WTC11 (cell line): ENCODE results near the gene MBD6. TPM values are rescaled to one million over a fixed set of nuclear protein-coding genes. Genes with fewer than 3 reads are reported as not detected.

Experiments
- ATAC-seq: fragments of 200-7000 bp; cut with Tn5 transposase; 2 replicates; pipeline ENCODE4 v1.10.0; 2021; ENCODE audit warnings: mild to moderate bottlenecking, moderate library complexity
- CTCF ChIA-PET: fragments of 300-600 bp; sonication (Branson Sonifier 250); formaldehyde crosslinking; loops from one replicate; lab custom pipeline; 2021; ENCODE audit warnings: antibody characterized with exemption; lab: Charles Lee
- POLR2A ChIA-PET: fragments of 350-600 bp; sonication (Branson Sonifier 250); formaldehyde crosslinking; loops from one replicate; lab custom pipeline; 2021; ENCODE audit warnings: antibody characterized with exemption; lab: Charles Lee
- DNase-seq: peaks from one replicate; pipeline ENCODE4 v3.0.0; 2021; ENCODE audit warnings: low spot score
- H3K27ac Mint-ChIP-seq: 2 replicates; pipeline ENCODE4 v1.8.0; 2021; ENCODE audit warnings: mixed read lengths
- H3K27me3 Mint-ChIP-seq: 2 replicates; pipeline ENCODE4 v1.8.0; 2021; ENCODE audit warnings: low read depth, mild to moderate bottlenecking, moderate library complexity, mixed read lengths
- H3K36me3 Mint-ChIP-seq: 2 replicates; pipeline ENCODE4 v1.8.0; 2021; ENCODE audit warnings: mixed read lengths
- H3K4me1 Mint-ChIP-seq: 2 replicates; pipeline ENCODE4 v1.8.0; 2022; ENCODE audit warnings: mixed read lengths
- H3K4me3 Mint-ChIP-seq: 2 replicates; pipeline ENCODE4 v1.8.0; 2021; ENCODE audit warnings: mild to moderate bottlenecking, moderate library complexity, mixed read lengths
- H3K9me3 Mint-ChIP-seq: 2 replicates; pipeline ENCODE4 v1.8.0; 2021; ENCODE audit warnings: mixed read lengths
- EMX1 ChIP-seq: fragments of 250-450 bp; sonication (Bioruptor Pico); IDR thresholded peaks from 2 replicates; pipeline ENCODE4 v1.8.0; 2021; ENCODE audit warnings: mild to moderate bottlenecking
- ESRRA ChIP-seq: sonication (generic); formaldehyde crosslinking; IDR thresholded peaks from 2 replicates; pipeline ENCODE4 v1.8.1; 2022; ENCODE audit warnings: mild to moderate bottlenecking, missing genetic modification reagents, borderline replicate concordance
- FOXP1 ChIP-seq: sonication (generic); formaldehyde crosslinking; IDR thresholded peaks from 2 replicates; pipeline ENCODE4 v1.8.0; 2022; ENCODE audit warnings: missing genetic modification reagents, mild to moderate bottlenecking, moderate library complexity, borderline replicate concordance
- FOXP4 ChIP-seq: sonication (generic); formaldehyde crosslinking; IDR thresholded peaks from 2 replicates; pipeline ENCODE4 v1.8.0; 2022; ENCODE audit warnings: mild to moderate bottlenecking, missing genetic modification reagents
- GABPB1 ChIP-seq: sonication (generic); formaldehyde crosslinking; IDR thresholded peaks from 2 replicates; pipeline ENCODE4 v1.8.1; 2023; ENCODE audit warnings: mild to moderate bottlenecking, missing genetic modification reagents
- NFYB ChIP-seq: sonication (generic); formaldehyde crosslinking; conservative IDR thresholded peaks from 2 replicates; pipeline ENCODE4 v1.8.0; 2022; ENCODE audit warnings: low read depth, missing genetic modification reagents
- PRRX2 ChIP-seq: fragments of 250-450 bp; sonication (Bioruptor Pico); IDR thresholded peaks from 2 replicates; pipeline ENCODE4 v1.8.0; 2021; ENCODE audit warnings: mild to moderate bottlenecking
- SP1 ChIP-seq: sonication (generic); formaldehyde crosslinking; conservative IDR thresholded peaks from 2 replicates; pipeline ENCODE4 v1.8.1; 2022; ENCODE audit warnings: missing genetic modification reagents
- TEAD1 ChIP-seq: sonication (generic); formaldehyde crosslinking; IDR thresholded peaks from 2 replicates; pipeline ENCODE4 v1.8.0; 2022; ENCODE audit warnings: mild to moderate bottlenecking, missing genetic modification reagents
- ZBTB43 ChIP-seq: sonication (generic); formaldehyde crosslinking; IDR thresholded peaks from 2 replicates; pipeline ENCODE4 v1.8.1; 2023; ENCODE audit warnings: mild to moderate bottlenecking, missing genetic modification reagents
- ZNF416 ChIP-seq: fragments of 250-450 bp; sonication (Bioruptor Pico); IDR thresholded peaks from 2 replicates; pipeline ENCODE4 v1.9.0; 2021; ENCODE audit warnings: mild to moderate bottlenecking, inconsistent platforms
- ZNF425 ChIP-seq: fragments of 250-450 bp; sonication (Bioruptor Pico); conservative IDR thresholded peaks from 2 replicates; pipeline ENCODE4 v1.9.0; 2021; ENCODE audit warnings: mild to moderate bottlenecking
- ZSCAN18 ChIP-seq: fragments of 250-450 bp; sonication (Bioruptor Pico); IDR thresholded peaks from 2 replicates; pipeline ENCODE4 v2.1.2; 2022; ENCODE audit warnings: mild to moderate bottlenecking, moderate library complexity
- total RNA-seq: library from RNA; stranded (reverse); gene quantifications from 3 replicates; pipeline ENCODE4 v1.2.3, GENCODE V29; 2021
- TF ChIP-seq, protein P1 (sequence below): fragments of 250-450 bp; sonication (Bioruptor Pico); IDR thresholded peaks from 2 replicates; pipeline ENCODE4 v1.9.0; 2021; ENCODE audit warnings: mild to moderate bottlenecking
- TF ChIP-seq, protein P2 (sequence below): sonication (generic); formaldehyde crosslinking; IDR thresholded peaks from 2 replicates; pipeline ENCODE4 v1.8.1; 2023; ENCODE audit warnings: mild to moderate bottlenecking, moderate library complexity, missing genetic modification reagents
- TF ChIP-seq, protein P3 (sequence below): sonication (generic); formaldehyde crosslinking; IDR thresholded peaks from 2 replicates; pipeline ENCODE4 v1.8.0; 2022; ENCODE audit warnings: mild to moderate bottlenecking, missing genetic modification reagents
- TF ChIP-seq, protein P4 (sequence below): sonication (generic); formaldehyde crosslinking; IDR thresholded peaks from 2 replicates; pipeline ENCODE4 v1.8.0; 2022; ENCODE audit warnings: mild to moderate bottlenecking, missing genetic modification reagents

Gene MBD6
- total RNA-seq, 1 experiment from 2014 or later = 46.3 TPM

DNA sequence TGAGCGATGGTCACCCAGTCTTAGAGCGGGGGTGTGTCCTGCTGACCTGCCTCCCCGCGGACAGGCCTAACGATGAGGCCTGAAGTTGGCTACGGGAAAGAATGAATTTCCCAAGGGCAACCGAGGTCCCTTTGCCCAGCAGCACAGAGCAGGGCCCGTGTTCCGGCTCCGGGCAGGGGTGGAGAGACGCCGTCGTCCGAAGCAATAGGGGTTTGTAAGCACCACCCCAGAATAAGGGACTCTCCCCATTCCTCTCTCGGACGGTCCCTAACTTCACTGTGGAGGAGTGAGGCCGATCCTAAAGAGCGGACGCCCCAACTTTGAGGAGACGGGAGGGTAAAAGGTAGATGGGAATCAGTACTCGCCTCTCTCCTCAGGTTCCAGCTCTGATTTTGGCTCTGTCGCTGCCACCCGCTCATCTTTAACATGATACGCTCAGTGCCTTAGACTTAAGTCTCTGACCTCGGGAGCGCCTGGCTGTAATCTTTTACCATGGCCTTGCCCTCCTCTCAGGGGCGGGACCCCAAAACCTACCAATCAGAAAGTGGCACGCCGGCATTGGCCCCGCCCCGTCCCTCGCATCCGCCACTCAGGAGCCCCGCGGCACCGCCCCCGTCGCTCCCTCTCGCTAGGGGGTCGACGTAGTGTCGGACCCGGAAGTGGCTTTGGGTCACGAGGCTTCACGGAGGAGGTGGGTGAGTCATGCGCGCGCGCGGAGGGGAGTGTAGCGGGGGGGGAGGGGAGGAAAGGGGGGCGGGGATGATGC, 2.4 kb upstream of the MBD6 start, which contains the start of gene DDIT3:
DDIT3 (minus strand) TSS at position 462 of the 766 bp plus-strand sequence. CDS start 3,108 bp downstream, outside the sequence.
- Mint-ChIP-seq H3K4me1 (peaks cover 42% of the 10 kb centered on the region), H3K27me3 (peaks cover 3% of the 10 kb centered on the region; the same call in 1 of the 2 replicates), H3K36me3 (peaks cover 37% of the 10 kb centered on the region), H3K4me3 (peak within 1 kb of the TSS; percentile 96), H3K9me3 (no peaks in the 10 kb centered on the region), H3K27ac (peak within 1 kb of the TSS; percentile 100)
- ChIA-PET CTCF (interaction anchor here (1.0 to 2.0 kb wide), 3 partner anchors 61 to 83 kb away, joined by 4 to 8 read pairs (median 4); partner anchors contain the start of gene GLI1), POLR2A (interaction anchor here (1.1 to 2.2 kb wide), 6 partner anchors 11 to 65 kb away, joined by 3 to 9 read pairs (median 6); partner anchors contain the start of genes GLI1 and INHBE)
- DNase-seq (peak; percentile 100), ATAC-seq (peak; percentile 76)
- TF ChIP-seq, protein P1, sequence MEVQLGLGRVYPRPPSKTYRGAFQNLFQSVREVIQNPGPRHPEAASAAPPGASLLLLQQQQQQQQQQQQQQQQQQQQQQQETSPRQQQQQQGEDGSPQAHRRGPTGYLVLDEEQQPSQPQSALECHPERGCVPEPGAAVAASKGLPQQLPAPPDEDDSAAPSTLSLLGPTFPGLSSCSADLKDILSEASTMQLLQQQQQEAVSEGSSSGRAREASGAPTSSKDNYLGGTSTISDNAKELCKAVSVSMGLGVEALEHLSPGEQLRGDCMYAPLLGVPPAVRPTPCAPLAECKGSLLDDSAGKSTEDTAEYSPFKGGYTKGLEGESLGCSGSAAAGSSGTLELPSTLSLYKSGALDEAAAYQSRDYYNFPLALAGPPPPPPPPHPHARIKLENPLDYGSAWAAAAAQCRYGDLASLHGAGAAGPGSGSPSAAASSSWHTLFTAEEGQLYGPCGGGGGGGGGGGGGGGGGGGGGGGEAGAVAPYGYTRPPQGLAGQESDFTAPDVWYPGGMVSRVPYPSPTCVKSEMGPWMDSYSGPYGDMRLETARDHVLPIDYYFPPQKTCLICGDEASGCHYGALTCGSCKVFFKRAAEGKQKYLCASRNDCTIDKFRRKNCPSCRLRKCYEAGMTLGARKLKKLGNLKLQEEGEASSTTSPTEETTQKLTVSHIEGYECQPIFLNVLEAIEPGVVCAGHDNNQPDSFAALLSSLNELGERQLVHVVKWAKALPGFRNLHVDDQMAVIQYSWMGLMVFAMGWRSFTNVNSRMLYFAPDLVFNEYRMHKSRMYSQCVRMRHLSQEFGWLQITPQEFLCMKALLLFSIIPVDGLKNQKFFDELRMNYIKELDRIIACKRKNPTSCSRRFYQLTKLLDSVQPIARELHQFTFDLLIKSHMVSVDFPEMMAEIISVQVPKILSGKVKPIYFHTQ (CRISPR knock-in tag) = no peak
- TF ChIP-seq, protein P2, sequence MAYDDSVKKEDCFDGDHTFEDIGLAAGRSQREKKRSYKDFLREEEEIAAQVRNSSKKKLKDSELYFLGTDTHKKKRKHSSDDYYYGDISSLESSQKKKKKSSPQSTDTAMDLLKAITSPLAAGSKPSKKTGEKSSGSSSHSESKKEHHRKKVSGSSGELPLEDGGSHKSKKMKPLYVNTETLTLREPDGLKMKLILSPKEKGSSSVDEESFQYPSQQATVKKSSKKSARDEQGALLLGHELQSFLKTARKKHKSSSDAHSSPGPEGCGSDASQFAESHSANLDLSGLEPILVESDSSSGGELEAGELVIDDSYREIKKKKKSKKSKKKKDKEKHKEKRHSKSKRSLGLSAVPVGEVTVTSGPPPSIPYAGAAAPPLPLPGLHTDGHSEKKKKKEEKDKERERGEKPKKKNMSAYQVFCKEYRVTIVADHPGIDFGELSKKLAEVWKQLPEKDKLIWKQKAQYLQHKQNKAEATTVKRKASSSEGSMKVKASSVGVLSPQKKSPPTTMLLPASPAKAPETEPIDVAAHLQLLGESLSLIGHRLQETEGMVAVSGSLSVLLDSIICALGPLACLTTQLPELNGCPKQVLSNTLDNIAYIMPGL (CRISPR knock-in tag) = peak; percentile 25; the same call in 1 of the 2 replicates
- TF ChIP-seq, protein P3, sequence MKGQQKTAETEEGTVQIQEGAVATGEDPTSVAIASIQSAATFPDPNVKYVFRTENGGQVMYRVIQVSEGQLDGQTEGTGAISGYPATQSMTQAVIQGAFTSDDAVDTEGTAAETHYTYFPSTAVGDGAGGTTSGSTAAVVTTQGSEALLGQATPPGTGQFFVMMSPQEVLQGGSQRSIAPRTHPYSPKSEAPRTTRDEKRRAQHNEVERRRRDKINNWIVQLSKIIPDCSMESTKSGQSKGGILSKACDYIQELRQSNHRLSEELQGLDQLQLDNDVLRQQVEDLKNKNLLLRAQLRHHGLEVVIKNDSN = peak; percentile 78
- no peak for TF ChIP-seq ZNF425 (CRISPR knock-in tag)
- peak; percentile 87 for TF ChIP-seq GABPB1
- TF ChIP-seq ZSCAN18 (CRISPR knock-in tag) = peak; percentile 16; the same call in 1 of the 2 replicates
- TF ChIP-seq NFYB (CRISPR knock-in tag) = peak; percentile 70
- peak; percentile 30; the same call in 1 of the 2 replicates for TF ChIP-seq ZNF416
- TF ChIP-seq ZBTB43 = 0 out of 2 replicates have a peak, but pooled peaks have one; percentile 38
- TF ChIP-seq FOXP4 (CRISPR knock-in tag) = no peak; the same call in 1 of the 2 replicates
- TF ChIP-seq, protein P4, sequence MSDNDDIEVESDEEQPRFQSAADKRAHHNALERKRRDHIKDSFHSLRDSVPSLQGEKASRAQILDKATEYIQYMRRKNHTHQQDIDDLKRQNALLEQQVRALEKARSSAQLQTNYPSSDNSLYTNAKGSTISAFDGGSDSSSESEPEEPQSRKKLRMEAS (CRISPR knock-in tag) = peak; percentile 11; the same call in 1 of the 2 replicates
- peak; percentile 84; the same call in 1 of the 2 replicates for TF ChIP-seq FOXP1 (CRISPR knock-in tag)
- TF ChIP-seq TEAD1 = no peak
- 0 out of 2 replicates have a peak, but pooled peaks have one; percentile 6 for TF ChIP-seq EMX1 (CRISPR knock-in tag)
- 0 out of 2 replicates have a peak, but pooled peaks have one; percentile 7 for TF ChIP-seq PRRX2 (CRISPR knock-in tag)
- TF ChIP-seq SP1 (CRISPR knock-in tag) = peak; percentile 95
- TF ChIP-seq ESRRA (CRISPR knock-in tag) = 0 out of 2 replicates have a peak, but pooled peaks have one; percentile 23
